Activated CD8-positive, alpha-beta T cell treated with anti-CD3 and anti-CD28 coated beads for 36 hours (primary cell): ENCODE measurements around the gene CD44. TPM values are rescaled to one million over a fixed set of nuclear protein-coding genes. Genes with fewer than 3 reads are reported as not detected.

ENCODE experiments used
- ATAC-seq: fragments of 200-7000 bp; cut with Tn5 transposase; one replicate; pipeline ENCODE4 v1.10.0; 2021; ENCODE audit warnings: mild to moderate bottlenecking, moderate library complexity
- CTCF ChIA-PET: fragments of 350-600 bp; sonication (Branson Sonifier 250); formaldehyde crosslinking; loops from one replicate; lab custom pipeline; 2021; ENCODE audit warnings: antibody characterized with exemption; lab: Charles Lee
- POLR2A ChIA-PET: fragments of 350-600 bp; sonication (Branson Sonifier 250); formaldehyde crosslinking; loops from one replicate; lab custom pipeline; 2021; ENCODE audit warnings: antibody characterized with exemption; lab: Charles Lee
- DNase-seq: peaks from one replicate; pipeline ENCODE4 v3.0.0-alpha.2; 2020
- H3K27ac Mint-ChIP-seq: one replicate; pipeline ENCODE4 v1.8.0; 2021; ENCODE audit warnings: mild to moderate bottlenecking, mixed read lengths
- H3K27me3 Mint-ChIP-seq: one replicate; pipeline ENCODE4 v1.8.0; 2021; ENCODE audit warnings: mixed read lengths
- H3K36me3 Mint-ChIP-seq: one replicate; pipeline ENCODE4 v1.8.0; 2021; ENCODE audit warnings: low read depth, mixed read lengths
- H3K4me1 Mint-ChIP-seq: one replicate; pipeline ENCODE4 v1.8.0; 2021; ENCODE audit warnings: low read depth, mixed read lengths
- H3K4me3 Mint-ChIP-seq: one replicate; pipeline ENCODE4 v1.8.0; 2021; ENCODE audit warnings: mild to moderate bottlenecking, moderate library complexity, mixed read lengths
- H3K9me3 Mint-ChIP-seq: one replicate; pipeline ENCODE4 v1.8.0; 2021; ENCODE audit warnings: mixed read lengths
- intact Hi-C: fragments of 100-400 bp; cut with micrococcal nuclease; formaldehyde crosslinking; loops from one replicate; pipeline ENCODE4 v1.10.0; 2022
- total RNA-seq, 2 experiments: library from RNA; stranded (reverse); gene quantifications; one replicate each; pipeline ENCODE4 v1.2.3, GENCODE V29; 2021
- TF ChIP-seq, protein P1 (sequence below): fragments of 200-600 bp; IDR thresholded peaks from one replicate; pipeline ENCODE4 v1.8.0; 2022; ENCODE audit warnings: antibody characterized with exemption, mild to moderate bottlenecking

Gene CD44
- total RNA-seq, 2 experiments from 2014 or later = 363 to 373 TPM

DNA sequence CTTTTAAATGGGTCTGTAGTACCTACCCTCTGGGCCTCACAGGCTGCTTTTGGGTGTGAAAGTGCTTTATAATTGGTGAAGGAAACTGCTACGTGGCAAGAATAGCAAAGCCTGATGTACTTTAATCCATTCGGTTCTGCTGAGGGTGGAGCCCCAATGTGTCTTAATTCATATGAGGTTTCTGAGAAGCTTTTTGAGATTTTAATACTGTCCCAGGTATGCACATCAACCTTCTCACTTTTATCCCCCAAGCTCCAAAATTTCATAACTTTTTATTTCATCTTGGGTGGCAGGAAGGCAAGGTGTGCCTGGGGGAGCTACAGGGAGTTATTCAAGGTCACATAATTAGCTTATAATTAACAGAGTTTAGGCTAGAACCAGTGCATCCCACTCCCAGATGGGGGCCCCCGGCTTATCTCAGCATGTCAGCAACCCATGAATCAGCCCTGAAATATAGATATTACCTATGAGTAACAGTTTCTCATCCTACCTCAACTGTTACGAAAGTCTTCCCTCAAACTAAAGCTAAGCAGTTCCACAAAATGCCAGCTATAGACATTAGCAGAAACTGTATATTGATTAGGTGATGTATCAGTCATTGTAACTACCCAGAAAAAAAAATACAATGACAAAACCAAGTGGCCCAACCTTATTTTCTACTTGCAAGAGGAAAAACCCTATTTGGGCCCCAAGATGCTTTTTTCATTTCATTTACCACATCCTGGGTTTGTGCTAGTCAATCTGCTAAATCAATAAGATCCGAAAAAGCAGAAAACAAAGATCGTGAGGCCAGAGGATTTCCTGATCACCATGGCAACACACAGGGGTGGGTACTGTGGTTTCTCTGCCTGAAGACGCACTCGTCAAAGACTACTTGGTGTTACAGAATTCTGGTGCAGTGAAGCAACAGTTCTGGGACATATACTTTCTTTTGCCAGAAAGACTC, 26.7 kb downstream of the CD44 start:
- H3K4me1 Mint-ChIP-seq = peaks cover 97% of the 10 kb centered on the region
- H3K27ac Mint-ChIP-seq = peak overlapping the region; percentile 98
- DNase-seq (peak; percentile 96), ATAC-seq (peak; percentile 67)
- CTCF ChIA-PET = interaction anchor here (0.7 to 9.1 kb wide), 13 partner anchors 7 to 218 kb away, joined by 3 to 94 read pairs (median 5); no protein-coding TSS in a partner anchor
- intact Hi-C loops = loop anchor here (1.0 to 5.0 kb wide), 4 partner anchors 12 to 248 kb away; partner anchors contain the start of genes APIP and PDHX
- TF ChIP-seq, protein P1, sequence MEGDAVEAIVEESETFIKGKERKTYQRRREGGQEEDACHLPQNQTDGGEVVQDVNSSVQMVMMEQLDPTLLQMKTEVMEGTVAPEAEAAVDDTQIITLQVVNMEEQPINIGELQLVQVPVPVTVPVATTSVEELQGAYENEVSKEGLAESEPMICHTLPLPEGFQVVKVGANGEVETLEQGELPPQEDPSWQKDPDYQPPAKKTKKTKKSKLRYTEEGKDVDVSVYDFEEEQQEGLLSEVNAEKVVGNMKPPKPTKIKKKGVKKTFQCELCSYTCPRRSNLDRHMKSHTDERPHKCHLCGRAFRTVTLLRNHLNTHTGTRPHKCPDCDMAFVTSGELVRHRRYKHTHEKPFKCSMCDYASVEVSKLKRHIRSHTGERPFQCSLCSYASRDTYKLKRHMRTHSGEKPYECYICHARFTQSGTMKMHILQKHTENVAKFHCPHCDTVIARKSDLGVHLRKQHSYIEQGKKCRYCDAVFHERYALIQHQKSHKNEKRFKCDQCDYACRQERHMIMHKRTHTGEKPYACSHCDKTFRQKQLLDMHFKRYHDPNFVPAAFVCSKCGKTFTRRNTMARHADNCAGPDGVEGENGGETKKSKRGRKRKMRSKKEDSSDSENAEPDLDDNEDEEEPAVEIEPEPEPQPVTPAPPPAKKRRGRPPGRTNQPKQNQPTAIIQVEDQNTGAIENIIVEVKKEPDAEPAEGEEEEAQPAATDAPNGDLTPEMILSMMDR = no peak
- H3K4me3 Mint-ChIP-seq = peak overlapping the region; percentile 63
- H3K27me3 Mint-ChIP-seq = no peaks in the 10 kb centered on the region
- peaks cover 62% of the 10 kb centered on the region for H3K36me3 Mint-ChIP-seq
- H3K9me3 Mint-ChIP-seq = no peaks in the 10 kb centered on the region
- POLR2A ChIA-PET = interaction anchor here (0.6 to 14.8 kb wide), 16 partner anchors 8 to 220 kb away, joined by 3 to 203 read pairs (median 5); partner anchors contain the start of gene CD44

DNA sequence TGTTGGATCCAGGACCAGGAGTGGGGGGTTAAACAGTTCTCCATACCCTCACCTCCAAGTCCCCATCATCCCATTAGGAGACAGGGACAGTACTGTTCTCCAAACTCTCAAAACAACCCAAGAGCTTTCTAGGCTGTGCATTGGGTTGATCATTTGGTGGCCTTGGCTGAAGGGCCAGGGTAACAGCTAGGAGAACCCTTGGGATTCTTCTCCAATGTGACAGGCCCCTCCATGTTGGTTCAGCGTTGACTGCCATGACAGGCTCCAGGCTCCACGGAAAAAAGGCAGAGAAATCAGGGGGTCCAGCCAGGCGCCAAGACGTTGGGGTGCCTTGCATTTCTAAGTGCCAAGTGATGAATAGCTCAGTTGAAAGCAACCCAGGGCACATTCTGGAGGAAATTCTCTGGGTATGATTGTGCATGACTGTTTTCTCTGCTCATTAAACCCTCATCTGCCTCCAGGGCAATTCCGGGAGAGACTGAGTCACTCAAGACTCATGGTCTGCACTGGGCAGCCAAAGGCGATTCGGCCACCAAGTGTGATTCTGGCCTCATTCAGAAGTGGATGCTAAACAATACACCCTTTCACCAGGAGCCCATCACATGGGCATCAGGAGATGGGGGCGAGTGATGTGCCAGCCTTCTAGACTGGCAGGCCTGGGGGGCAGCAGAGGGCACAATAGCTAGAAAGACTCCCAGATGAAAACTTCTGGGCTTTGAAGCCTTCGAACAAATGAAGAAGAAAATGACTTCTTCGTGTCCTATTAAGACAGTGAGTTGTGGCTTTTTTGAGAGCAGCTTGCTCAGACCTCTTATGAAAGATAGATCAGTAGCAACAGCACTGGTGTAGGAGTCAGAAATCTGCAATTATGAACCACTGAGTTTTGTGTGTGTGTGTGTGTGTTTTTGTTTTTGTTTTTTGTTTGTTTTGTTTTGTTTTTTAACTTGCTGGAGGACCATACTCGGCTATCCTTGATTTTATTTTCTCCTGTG, 27.7 kb downstream of the CD44 start:
- Mint-ChIP-seq H3K27ac (peak overlapping the region; percentile 98), H3K9me3 (no peaks in the 10 kb centered on the region), H3K4me1 (peaks cover 97% of the 10 kb centered on the region), H3K27me3 (no peaks in the 10 kb centered on the region), H3K36me3 (peaks cover 61% of the 10 kb centered on the region), H3K4me3 (peak overlapping the region; percentile 63)
- intact Hi-C loops = loop anchor here (1.0 to 5.0 kb wide), 3 partner anchors 11 to 249 kb away; partner anchors contain the start of genes APIP and PDHX
- ATAC-seq (peak; percentile 18), DNase-seq (peak; percentile 61)
- TF ChIP-seq, protein P1 = no peak
- CTCF ChIA-PET = interaction anchor here (0.7 to 9.1 kb wide), 16 partner anchors 6 to 225 kb away, joined by 3 to 94 read pairs (median 5); no protein-coding TSS in a partner anchor
- POLR2A ChIA-PET = interaction anchor here (0.6 to 14.8 kb wide), 16 partner anchors 8 to 238 kb away, joined by 3 to 203 read pairs (median 6); partner anchors contain the start of gene CD44

DNA sequence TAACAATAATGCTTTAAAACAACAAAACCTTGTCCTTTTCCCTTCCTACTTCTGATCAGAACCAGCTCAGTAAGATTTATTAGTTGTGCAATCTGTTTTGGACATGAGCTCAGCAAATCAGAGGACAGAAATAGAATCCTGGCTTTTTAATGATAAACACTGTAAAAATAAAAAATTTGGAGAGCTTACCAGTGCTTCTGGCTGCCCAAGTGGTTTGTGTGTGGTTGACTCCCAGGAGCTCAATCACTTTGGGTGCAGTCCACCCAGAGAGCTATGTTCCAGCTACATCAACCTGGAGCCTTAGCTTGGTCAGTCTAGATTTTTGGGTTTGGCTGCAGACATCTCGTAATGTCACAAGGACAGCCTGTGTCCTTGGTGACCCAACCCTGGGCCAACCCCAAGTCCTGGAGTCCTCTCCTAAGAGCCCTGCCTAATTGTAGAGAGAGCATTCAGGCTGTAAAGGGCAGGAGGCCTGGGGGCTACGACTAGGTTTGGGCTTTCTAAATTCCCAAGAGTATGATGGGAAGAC, 28.5 kb downstream of the CD44 start:
- H3K27ac Mint-ChIP-seq = peak overlapping the region; percentile 98
- CTCF ChIA-PET = interaction anchor here (0.8 to 9.1 kb wide), 8 partner anchors 9 to 224 kb away, joined by 3 to 94 read pairs (median 6); no protein-coding TSS in a partner anchor
- intact Hi-C loops = loop anchor here (5.0 kb wide), 2 partner anchors 155 to 250 kb away; partner anchors contain the start of genes APIP and PDHX
- peaks cover 61% of the 10 kb centered on the region for H3K36me3 Mint-ChIP-seq
- H3K4me1 Mint-ChIP-seq = peaks cover 97% of the 10 kb centered on the region
- no peak overlapping the region for H3K4me3 Mint-ChIP-seq
- H3K27me3 Mint-ChIP-seq = no peaks in the 10 kb centered on the region
- no peak for ATAC-seq
- H3K9me3 Mint-ChIP-seq = peaks cover 2% of the 10 kb centered on the region
- no peak for DNase-seq
- POLR2A ChIA-PET = interaction anchor here (0.6 to 14.8 kb wide), 10 partner anchors 7 to 238 kb away, joined by 3 to 203 read pairs (median 5); partner anchors contain the start of gene CD44
- TF ChIP-seq, protein P1 = no peak

DNA sequence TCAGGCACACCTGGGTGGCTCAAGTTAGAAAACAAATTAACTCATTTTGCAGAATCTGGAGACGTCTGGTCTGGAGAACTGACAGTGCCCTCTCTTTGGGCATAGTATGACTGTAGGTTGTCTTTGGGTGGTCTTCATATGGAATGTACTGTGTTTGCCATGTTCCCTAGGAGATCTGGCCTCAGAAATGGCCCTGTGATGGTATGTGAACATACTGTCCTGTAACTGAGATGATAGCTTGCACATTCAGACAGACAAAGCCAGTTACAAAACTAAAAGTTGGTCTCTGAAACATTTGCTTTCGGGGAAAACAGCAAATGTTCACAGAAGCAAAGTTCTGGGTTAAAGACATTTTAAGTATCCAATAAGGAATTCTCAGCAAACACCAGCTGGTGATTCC, 29.7 kb downstream of the CD44 start:
- H3K36me3 Mint-ChIP-seq = peaks cover 64% of the 10 kb centered on the region
- intact Hi-C loops = loop anchor here (5.0 kb wide), 2 partner anchors 156 to 251 kb away; partner anchors contain the start of genes APIP and PDHX
- TF ChIP-seq, protein P1 = no peak
- ChIA-PET CTCF (interaction anchor here (0.9 to 9.1 kb wide), 5 partner anchors 11 to 128 kb away, joined by 3 to 94 read pairs (median 5); no protein-coding TSS in a partner anchor), POLR2A (interaction anchor here (1.2 to 9.4 kb wide), 5 partner anchors 10 to 28 kb away, joined by 3 to 69 read pairs (median 10); partner anchors contain the start of gene CD44)
- no peak overlapping the region for H3K4me3 Mint-ChIP-seq
- peaks cover 97% of the 10 kb centered on the region for H3K4me1 Mint-ChIP-seq
- H3K27me3 Mint-ChIP-seq = no peaks in the 10 kb centered on the region
- ATAC-seq (no peak), DNase-seq (no peak)
- H3K27ac Mint-ChIP-seq = peak overlapping the region; percentile 98
- H3K9me3 Mint-ChIP-seq = peaks cover 2% of the 10 kb centered on the region
